IPS DF 6.9 (cell line): ENCODE results near the gene KRT222.

Source experiments
- DNase-seq: peaks from one replicate; pipeline ENCODE4 v3.0.0-alpha.2; 2013; ENCODE audit warnings: low read depth, low spot score
- H3K27ac ChIP-seq: one replicate; pipeline ENCODE4 v1.5.1; 2013; ENCODE audit warnings: low read length, control low read depth
- H3K27me3 ChIP-seq: 2 replicates; pipeline ENCODE4 v1.6.1; 2013; ENCODE audit warnings: mild to moderate bottlenecking, low read length; ENCODE audit not compliant: control insufficient read depth, insufficient read depth
- H3K36me3 ChIP-seq: 2 replicates; pipeline ENCODE4 v1.6.1; 2013; ENCODE audit warnings: low read length; ENCODE audit not compliant: control insufficient read depth, insufficient read depth
- H3K4me1 ChIP-seq: 2 replicates; pipeline ENCODE4 v1.6.1; 2013; ENCODE audit warnings: low read length; ENCODE audit not compliant: control insufficient read depth, insufficient read depth
- H3K4me3 ChIP-seq: 2 replicates; pipeline ENCODE4 v1.5.1; 2013; ENCODE audit warnings: mild to moderate bottlenecking, low read length
- H3K9me3 ChIP-seq: 2 replicates; pipeline ENCODE4 v1.6.1; 2013; ENCODE audit warnings: low read length, inconsistent platforms; ENCODE audit not compliant: control insufficient read depth, insufficient read depth
- WGBS: extraction: QIAGEN DNeasy Blood & Tissue Kit; methylation state at CpG from one replicate; pipeline ENCODE4 v1.1.7; 2013; ENCODE audit warnings: mixed read lengths, missing lambda C conversion rate; ENCODE audit not compliant: insufficient read length, insufficient coverage; 5-methylcytosine and 5-hydroxymethylcytosine counted together

Gene KRT222

GRCh38 chr17:40695874-40696472 is 31.0 kb upstream of the KRT222 start:
- no peak overlapping the region for H3K4me3 ChIP-seq
- no peak for DNase-seq
- H3K9me3 ChIP-seq, result no peaks in the 10 kb centered on the region
- H3K36me3 ChIP-seq, result no peaks in the 10 kb centered on the region
- H3K4me1 ChIP-seq, result no peaks in the 10 kb centered on the region
- no peak overlapping the region for H3K27ac ChIP-seq
- H3K27me3 ChIP-seq, result no peaks in the 10 kb centered on the region
- WGBS, result no CpG with 5 or more reads among the region's 6 CpGs

GRCh38 chr17:40694584-40694983 is 29.6 kb upstream of the KRT222 start:
- Histone ChIP-seq H3K27me3 (no peaks in the 10 kb centered on the region), H3K27ac (no peak overlapping the region), H3K36me3 (no peaks in the 10 kb centered on the region), H3K4me1 (no peaks in the 10 kb centered on the region), H3K4me3 (no peak overlapping the region), H3K9me3 (no peaks in the 10 kb centered on the region)
- no peak for DNase-seq
- no CpG with 5 or more reads among the region's 9 CpGs for WGBS

GRCh38 chr17:40687106-40687505 is 22.1 kb upstream of the KRT222 start:
- Histone ChIP-seq H3K27ac (no peak overlapping the region), H3K27me3 (no peaks in the 10 kb centered on the region), H3K4me1 (no peaks in the 10 kb centered on the region), H3K9me3 (no peaks in the 10 kb centered on the region), H3K36me3 (no peaks in the 10 kb centered on the region), H3K4me3 (no peak overlapping the region)
- WGBS, result no CpG with 5 or more reads among the region's 5 CpGs
- DNase-seq, result no peak

GRCh38 chr17:40686192-40686591 is 21.2 kb upstream of the KRT222 start:
- Histone ChIP-seq H3K9me3 (no peaks in the 10 kb centered on the region), H3K36me3 (no peaks in the 10 kb centered on the region), H3K27me3 (no peaks in the 10 kb centered on the region), H3K4me3 (no peak overlapping the region), H3K4me1 (no peaks in the 10 kb centered on the region), H3K27ac (no peak overlapping the region)
- no peak for DNase-seq
- WGBS, result no CpG with 5 or more reads among the region's 4 CpGs

GRCh38 chr17:40680998-40681397 is 16.0 kb upstream of the KRT222 start:
- no peaks in the 10 kb centered on the region; the same call in 1 of the 2 replicates for H3K4me1 ChIP-seq
- no peaks in the 10 kb centered on the region for H3K9me3 ChIP-seq
- no peak for DNase-seq
- H3K36me3 ChIP-seq, result no peaks in the 10 kb centered on the region
- H3K27ac ChIP-seq, result no peak overlapping the region
- H3K4me3 ChIP-seq, result no peak overlapping the region
- no peaks in the 10 kb centered on the region for H3K27me3 ChIP-seq

GRCh38 chr17:40679523-40679907 is 14.5 kb upstream of the KRT222 start:
- Histone ChIP-seq H3K36me3 (no peaks in the 10 kb centered on the region), H3K4me1 (no peaks in the 10 kb centered on the region; the same call in 1 of the 2 replicates), H3K27me3 (no peaks in the 10 kb centered on the region), H3K27ac (no peak overlapping the region), H3K9me3 (no peaks in the 10 kb centered on the region), H3K4me3 (no peak overlapping the region)
- DNase-seq, result no peak
- no CpG with 5 or more reads among the region's 2 CpGs for WGBS

- DNase-seq, result no peak
- H3K27ac ChIP-seq, result no peak overlapping the region
- no peaks in the 10 kb centered on the region; the same call in 1 of the 2 replicates for H3K4me1 ChIP-seq
- H3K4me3 ChIP-seq, result no peak overlapping the region
- WGBS, result no CpG with 5 or more reads among the region's 4 CpGs
- no peaks in the 10 kb centered on the region for H3K9me3 ChIP-seq
- no peaks in the 10 kb centered on the region for H3K27me3 ChIP-seq
- H3K36me3 ChIP-seq, result no peaks in the 10 kb centered on the region
Observed at GRCh38 chr17:40678902-40679522, 14.0 kb upstream of the KRT222 start.

- H3K4me1 ChIP-seq, result peaks cover 2% of the 10 kb centered on the region
Observed at GRCh38 chr17:40675905-40676304, 10.9 kb upstream of the KRT222 start.

GRCh38 chr17:40672654-40673053 is 7.7 kb upstream of the KRT222 start:
- DNase-seq, result no peak
- Histone ChIP-seq H3K27me3 (no peaks in the 10 kb centered on the region), H3K9me3 (no peaks in the 10 kb centered on the region), H3K4me1 (peaks cover 2% of the 10 kb centered on the region), H3K36me3 (no peaks in the 10 kb centered on the region), H3K4me3 (no peak overlapping the region), H3K27ac (no peak overlapping the region)
- WGBS, result 100% methylated on average over 1 of the region's 2 CpGs

More at GRCh38 chr17:40675905-40676304, 10.9 kb upstream of the KRT222 start:
- no CpG with 5 or more reads among the region's 4 CpGs for WGBS
- Histone ChIP-seq H3K27me3 (no peaks in the 10 kb centered on the region), H3K4me3 (no peak overlapping the region), H3K36me3 (no peaks in the 10 kb centered on the region), H3K27ac (no peak overlapping the region), H3K9me3 (no peaks in the 10 kb centered on the region)
- no peak for DNase-seq

GRCh38 chr17:40671282-40671681 is 6.3 kb upstream of the KRT222 start:
- Histone ChIP-seq H3K4me1 (peaks cover 2% of the 10 kb centered on the region; the same call in 1 of the 2 replicates), H3K27ac (no peak overlapping the region), H3K9me3 (no peaks in the 10 kb centered on the region), H3K27me3 (no peaks in the 10 kb centered on the region), H3K36me3 (no peaks in the 10 kb centered on the region), H3K4me3 (no peak overlapping the region)
- WGBS, result no CpG with 5 or more reads among the region's 4 CpGs
- no peak for DNase-seq

GRCh38 chr17:40666331-40666730 is 1.4 kb upstream of the KRT222 start:
- peaks cover 2% of the 10 kb centered on the region; the same call in 1 of the 2 replicates for H3K4me1 ChIP-seq
- no peak for DNase-seq
- H3K36me3 ChIP-seq, result no peaks in the 10 kb centered on the region
- no peaks in the 10 kb centered on the region for H3K9me3 ChIP-seq
- H3K4me3 ChIP-seq, result no peak overlapping the region
- H3K27me3 ChIP-seq, result no peaks in the 10 kb centered on the region
- no peak overlapping the region for H3K27ac ChIP-seq
